HG02763 (cell line): Measurements from ENCODE around the gene AGBL4.

ENCODE experiments used
- ATAC-seq: cut with Tn5 transposase; IDR thresholded peaks from one replicate; pipeline ENCODE4 v1.9.1; 2021; ENCODE audit warnings: mild to moderate bottlenecking, moderate library complexity; ENCODE audit not compliant: unreplicated experiment

AGBL4 gene

DNA sequence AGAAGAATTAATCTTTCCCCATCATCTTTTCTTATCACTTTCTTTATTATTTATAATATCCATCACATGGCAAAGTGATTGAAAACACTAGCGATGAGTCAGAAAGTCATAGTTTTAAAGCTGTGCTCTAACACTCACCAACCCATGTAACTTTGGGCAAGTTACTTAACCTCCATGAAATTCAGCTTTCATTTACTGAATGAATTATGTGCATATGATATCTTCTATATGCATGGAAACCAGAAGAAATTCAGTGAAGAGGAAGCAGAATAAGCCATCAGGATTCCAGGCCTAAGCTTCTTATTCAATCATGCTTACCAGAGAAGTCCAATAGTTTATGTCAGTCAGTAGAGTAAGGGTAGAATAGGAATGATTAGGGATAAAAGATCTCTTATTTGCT, 300.1 kb downstream of the AGBL4 start:
- ATAC-seq = no peak

DNA sequence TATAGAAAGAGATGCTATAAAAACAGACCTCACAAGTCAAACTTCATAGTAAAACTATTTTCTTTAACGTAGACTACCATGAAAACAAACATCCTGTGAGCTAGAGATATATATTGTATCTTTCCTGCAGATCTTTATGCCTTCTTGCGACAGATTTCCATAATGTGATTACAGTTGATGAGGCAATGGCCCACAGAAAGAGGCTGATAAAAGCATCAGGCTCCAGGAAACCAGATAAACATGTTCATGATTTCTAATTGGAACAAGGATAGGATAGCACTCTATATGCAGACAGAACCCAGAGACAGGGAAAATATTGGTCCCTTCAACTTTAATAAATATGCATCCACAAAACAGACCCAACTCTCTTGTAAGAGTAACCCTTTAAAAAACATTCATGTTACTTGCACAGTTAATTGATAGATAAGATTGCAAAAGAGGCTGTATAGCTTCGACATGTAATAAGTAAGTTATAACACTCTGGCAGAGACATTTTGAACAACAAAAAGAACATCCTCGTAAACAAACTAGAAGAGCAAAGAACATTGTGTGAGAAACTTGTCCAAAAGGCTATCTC, 329.4 kb downstream of the AGBL4 start:
- ATAC-seq = no peak

DNA sequence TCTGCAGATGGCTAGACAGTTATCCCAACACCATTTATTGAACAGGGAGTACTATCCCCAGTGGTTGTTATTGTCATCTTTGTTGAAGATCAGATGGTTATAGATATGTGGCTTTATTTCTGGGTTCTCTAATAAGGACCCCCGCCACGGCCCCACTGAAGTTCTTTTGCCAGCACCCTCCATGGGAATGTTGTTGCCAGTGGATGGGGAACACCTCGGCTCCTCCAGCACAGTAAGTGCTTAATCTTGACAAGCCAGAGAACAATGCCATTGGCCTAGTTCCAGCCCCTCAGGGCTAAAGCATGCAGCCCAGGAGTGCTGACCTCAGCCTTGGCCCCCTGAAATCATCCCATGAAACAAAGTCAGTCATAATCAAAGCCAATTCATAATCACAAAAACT, 337.6 kb downstream of the AGBL4 start:
- ATAC-seq = no peak

DNA sequence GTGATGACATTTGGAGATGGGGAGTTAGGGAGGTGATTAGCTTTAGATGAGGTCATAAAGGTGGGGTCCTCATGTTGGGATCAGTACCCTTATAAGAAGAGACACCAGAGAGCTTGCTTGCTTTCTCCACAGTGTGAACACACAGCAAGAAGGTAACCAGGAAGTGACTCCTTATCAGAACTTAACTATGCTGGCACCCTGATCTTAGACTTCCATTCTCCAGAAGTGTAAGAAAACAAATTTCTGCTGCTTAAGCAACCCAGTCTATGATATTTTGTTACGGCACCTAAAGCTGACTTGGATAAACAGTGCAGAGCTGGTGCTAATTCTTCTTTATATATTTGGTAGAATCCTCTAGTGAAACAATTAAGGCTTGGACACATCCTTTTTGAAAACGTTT, 346.0 kb downstream of the AGBL4 start:
- no peak for ATAC-seq

DNA sequence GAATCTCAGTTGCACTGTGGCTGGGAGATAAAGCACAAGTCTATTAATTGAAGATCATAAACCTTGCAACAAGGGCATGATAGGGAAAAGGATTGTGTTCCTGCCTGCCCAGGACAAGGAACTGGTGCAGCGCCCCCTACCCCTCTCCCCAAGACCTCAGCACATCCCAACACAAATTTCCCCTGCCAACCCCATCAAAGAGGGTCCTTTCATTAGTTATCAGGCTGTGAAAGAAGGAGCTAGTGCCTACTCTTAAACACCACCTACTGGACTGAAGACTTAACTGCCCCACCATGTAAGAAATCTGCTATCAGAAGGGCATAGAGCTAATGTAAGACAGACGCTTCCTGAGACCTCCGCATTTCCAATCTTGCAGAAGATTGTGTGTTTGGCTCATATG, 372.6 kb downstream of the AGBL4 start:
- no peak for ATAC-seq

DNA sequence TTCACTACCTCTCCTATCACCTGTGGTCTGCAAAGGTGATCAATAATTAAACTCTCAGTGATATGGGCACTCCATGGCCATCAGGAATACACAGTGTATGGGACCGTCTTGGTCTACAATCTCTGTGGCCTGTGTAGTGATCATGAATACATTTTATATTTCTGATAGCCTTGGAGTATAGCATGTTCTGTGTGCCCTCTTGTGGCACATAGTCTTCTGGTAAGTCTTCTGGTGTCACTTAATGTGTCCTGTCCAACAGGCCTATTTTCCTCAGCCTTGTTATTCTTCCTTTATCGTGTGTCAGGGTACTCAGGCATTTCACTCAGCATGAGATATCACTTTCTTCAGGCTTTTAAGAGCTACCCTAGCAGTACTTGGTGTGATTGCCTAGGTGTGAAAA, 393.6 kb downstream of the AGBL4 start:
- no peak for ATAC-seq

DNA sequence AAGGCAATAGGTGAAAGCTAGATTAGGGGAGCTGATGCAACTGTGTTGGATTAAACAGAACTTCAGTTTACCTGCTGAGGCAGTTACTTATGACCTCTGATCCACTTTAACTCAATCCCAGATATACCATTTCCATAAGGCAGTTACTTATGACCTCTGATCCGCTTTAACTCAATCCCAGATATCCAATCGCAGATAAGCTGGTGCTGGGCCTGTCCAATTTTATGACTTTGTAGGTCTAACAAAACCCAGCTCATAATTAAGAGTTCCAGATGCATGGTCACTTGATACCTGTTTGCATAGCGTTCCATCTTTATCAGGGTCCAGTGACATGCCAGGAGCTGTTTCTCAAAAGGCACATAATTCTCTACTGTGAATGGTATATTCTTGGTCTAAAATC, 396.0 kb downstream of the AGBL4 start:
- ATAC-seq = no peak

DNA sequence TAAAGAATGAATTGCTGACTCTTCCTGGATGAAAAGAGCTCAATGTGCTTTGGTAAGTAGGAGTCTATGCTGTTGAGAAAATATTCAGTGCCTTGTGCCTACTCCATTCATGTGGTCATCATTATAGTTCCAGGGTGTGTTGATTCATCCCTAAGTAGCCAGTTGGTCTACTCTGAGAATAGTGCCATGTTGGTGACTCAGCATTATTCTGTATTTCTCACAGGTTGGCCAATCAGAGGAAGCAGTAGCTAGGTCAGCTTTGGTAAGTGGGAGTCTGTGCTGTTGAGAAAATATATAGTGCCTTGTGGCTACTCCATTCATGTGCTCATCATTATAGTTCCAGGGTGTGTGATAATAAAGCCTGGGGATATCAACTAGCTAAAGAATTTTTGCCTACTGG, 397.3 kb downstream of the AGBL4 start:
- ATAC-seq = no peak

DNA sequence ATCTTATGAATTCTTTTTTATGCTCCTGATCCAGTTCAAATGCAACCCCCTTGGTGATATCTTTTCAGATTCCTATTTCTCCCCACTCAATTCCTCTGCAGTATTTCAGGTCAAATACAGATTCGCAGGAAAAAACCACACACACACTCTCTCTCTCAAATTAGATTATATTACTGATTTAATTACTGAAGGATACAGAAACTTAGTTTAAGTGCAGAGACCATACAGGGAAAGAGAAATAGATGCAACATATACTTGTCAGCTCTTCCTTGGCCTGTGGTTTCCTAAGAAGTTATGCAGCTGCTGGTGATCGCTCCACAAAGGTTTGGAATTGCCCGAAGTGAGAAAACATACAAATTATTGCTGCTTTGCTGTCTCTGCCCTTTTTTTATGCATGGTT, 400.9 kb downstream of the AGBL4 start:
- no peak for ATAC-seq

DNA sequence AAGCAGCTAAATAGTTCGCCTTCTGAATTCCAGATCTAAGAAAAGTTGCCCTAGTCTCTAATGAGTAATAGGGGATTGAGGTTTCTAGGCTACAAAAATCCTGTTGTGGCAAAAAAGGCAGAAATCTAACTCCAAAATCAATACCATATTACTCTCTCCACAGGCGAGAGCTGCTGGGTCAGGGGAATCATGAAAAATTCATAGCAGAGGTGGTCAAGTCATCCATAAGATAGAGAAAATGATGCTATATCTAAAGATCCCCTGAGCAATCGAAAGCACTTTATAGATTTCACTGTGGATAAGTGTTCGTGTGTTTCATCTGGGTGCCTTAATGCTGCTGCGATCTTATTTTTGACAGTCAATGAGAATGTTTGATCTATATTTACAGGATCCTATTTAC, 417.7 kb downstream of the AGBL4 start:
- ATAC-seq = no peak

DNA sequence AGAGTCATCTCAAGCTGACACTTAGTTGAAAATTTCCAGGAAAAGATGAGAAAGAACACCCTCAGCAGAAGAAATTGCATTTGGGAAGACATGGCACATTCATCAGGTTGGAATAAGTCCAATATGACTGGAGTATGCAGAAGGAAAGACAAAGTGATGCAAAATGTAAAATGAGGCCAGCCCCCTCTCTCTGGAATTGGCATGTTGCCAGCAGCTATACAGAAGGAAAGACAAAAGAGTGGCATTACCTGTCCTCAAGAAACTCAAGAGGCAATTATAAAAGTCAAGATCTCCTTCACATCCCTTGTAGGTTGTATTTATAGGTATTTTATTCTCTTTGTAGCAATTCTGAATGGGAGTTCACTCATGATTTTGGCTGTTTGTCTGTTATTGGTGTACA, 426.3 kb downstream of the AGBL4 start:
- no peak for ATAC-seq

DNA sequence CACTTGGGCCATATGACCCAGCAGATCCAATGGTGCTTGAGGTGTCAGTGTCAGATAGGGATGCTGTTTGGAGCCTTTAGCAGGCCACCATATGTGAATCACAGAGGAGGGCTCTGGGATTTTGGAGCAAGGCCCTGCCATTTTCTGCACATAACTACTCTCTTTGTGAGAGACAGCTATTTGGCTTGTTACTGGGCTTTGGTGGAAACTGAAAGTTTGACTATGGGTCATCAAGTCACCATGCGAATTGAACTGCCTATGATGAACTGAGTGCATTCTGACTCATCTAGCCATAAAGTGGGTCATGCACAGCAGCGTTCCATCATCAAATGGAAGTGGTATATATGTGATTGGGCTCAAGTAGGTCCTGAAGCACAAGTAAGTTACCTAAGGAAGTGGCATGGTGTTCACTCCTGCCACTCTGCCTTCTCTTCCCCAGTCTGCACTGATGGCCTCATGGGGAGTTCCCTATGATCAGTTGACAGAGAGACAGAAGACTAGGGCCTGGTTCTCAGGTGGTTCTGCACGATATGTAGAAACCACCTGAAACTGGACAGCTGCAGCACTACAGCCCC, 447.3 kb downstream of the AGBL4 start:
- ATAC-seq = no peak

DNA sequence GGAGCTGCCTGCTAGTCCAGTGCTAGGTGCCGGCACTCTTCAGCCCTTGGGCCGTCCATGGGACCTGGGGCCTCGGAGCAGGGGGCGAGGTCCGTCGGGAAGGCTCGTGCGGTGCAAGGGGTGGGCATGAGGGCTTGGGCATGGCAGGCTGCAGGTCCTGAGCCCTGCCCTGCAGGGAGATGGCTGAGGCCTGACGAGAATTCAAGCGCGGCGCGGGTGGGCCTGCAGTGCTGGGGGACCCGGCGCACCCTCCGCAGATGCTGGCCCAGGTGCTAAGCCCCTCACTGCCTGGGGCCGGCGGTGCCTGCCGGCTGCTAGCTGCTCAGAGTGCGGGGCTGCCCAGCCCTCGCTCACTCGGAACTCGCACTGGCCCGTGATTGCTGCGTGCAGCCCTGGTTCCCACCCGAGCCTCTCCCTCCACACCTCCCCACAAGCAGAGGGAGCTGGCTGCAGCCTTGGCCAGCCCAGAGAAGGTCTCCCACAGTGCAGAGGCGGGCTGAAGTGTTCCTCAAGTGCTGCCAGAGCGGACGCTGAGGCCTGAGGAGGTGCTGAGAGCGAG, 467.0 kb downstream of the AGBL4 start:
- ATAC-seq = no peak

DNA sequence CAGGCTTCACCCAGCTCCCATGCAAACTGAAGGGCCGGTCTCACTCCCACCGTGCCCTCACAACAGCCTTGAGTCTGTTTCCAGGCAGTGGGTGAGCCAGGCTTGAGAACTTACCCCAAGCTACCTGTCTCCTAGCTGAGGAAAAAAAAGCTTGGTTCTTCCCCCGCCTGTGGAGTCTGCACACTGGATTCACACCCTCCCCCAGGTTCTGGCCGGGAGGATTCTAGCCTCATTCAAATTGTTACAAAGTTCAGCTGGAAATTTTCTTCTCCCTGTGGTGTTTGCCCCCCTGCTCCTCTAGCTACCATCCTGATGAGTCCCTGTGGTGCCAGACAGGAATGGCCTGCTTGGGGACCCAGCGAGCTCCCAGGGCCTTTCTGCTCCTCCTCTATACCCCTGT, 471.7 kb downstream of the AGBL4 start:
- no peak for ATAC-seq

DNA sequence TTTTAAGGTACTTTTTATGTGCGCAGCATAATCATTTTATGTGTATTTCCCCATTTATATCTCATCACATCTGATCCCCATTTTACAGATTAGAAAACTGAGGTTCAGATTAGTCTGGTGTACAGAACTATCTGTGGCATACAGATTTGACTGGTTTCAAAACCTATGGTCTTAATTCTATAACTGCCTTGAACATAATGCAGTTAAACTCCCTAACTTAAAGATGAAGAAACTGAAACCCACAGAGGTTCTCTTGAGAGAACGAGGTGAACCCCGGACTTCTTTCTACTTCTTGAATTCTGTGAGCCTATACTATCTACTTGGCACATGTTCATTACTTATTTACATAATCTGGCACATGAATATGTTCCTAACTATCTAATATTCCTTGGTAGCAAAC, 479.1 kb downstream of the AGBL4 start:
- no peak for ATAC-seq

DNA sequence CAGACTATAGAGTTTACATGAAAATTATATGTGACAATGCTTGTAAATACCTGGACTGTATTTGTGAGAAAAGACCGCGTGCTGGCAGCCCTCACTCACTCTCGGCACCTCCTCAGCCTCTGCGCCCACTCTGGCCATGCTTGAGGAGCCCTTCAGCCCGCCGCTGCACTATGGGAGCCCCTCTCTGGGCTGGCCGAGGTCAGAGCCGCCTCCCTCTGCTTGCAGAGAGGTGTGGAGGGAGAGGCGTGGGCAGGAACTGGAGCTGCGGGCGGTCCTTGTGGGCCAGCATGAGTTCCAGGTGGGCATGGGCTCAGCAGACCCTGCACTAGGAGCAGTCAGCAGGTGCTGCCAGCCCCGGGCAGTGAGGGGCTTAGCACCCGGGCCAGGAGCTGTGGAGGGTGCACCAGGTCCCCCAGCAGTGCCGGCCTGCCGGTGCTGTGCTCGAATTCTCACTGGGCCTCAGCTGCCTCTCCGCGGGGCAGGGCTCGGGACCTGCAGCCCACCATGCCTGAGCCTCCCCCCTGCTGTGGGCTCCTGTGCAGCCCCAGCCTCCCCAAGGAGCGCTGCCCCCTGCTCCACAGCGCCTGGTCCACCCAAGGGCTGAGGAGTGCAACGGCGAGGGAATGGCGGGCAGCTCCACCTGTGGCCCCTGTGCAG, 482.5 kb downstream of the AGBL4 start:
- ATAC-seq = no peak

DNA sequence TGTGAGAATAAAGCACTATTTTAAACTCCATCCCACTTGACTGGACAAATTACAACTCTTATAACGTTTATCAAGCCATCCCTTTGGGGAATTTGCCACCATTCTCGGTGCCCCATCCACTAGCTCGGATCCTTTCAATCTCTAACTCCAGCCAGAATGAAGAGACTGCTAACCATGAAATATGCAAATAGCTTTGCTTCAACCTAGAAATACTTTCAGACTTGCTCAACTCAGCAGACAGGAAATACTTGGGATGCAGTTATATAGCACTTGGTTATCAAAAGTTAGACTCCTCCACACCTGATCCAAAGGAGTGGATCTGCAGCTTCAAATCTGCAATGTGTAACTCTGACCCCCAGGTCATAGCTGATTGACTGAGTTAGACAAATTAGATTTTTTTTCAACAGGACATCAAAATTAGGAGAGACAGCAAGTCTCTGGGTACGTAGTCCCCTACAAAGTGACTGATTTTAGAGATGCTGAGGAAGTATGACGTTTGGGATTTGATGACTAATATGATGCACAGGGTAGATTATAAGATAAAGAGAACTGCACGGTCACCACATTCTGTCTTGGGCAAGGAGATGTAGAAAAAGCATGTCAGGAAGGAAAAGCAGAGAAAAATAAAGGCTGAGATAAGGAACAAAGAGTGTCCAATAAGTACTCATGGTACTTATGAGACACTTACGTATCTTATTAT, 496.0 kb downstream of the AGBL4 start:
- ATAC-seq = no peak

DNA sequence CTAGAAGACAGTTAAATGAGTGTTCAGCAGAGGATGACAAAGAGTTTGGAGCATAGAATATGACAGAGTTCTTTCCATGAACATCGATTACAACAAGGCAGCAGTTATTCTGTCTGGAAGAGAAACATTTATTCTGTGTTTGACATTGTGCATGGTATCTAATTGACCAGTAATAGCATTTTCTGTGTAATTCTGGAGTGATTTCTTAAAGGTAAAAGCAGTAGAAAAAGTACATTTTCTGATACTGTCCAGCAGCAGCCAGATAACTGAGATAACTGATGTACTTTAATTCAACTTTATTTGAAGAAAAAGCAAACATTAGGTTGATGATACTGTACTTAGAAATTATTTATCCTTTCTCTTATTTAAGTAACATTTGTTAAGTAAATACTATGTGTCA, 497.1 kb downstream of the AGBL4 start:
- no peak for ATAC-seq

DNA sequence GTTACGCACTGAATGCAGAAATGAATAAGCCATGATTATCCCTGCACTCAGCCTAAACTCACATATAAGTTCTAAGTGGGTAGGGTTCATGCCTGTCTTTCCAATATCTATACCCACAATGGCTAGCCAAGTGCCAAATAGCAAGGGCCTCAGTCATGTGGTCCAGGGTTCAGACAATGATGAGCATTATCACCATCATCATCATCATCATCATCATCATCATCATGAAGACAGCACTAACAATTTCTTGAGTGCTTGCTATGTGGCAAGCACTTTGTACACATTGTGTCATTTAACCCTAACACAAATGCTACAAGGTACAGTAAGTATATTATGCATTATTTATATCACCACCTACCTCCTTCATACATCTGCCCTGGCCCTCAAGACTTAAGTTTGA, 500.0 kb downstream of the AGBL4 start:
- no peak for ATAC-seq

DNA sequence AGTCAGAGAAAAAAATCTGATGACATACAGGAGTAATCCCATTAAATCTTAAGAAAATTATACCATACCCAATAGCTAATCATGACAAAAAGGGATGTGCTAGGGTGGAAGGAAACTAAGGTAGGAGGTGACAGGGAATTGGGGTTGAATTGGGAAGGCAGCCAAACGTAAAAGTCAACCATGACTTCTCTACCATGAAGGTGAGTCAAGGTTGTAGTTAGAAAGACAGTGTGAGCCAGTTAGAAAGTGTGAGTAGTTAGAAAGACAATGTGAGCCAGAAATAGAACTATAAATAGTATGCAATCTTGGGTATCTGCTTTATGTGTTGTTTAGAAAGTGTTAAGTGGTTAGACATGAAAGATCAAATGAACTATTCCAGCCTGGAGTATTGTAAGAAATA, 556.8 kb downstream of the AGBL4 start:
- ATAC-seq = no peak

DNA sequence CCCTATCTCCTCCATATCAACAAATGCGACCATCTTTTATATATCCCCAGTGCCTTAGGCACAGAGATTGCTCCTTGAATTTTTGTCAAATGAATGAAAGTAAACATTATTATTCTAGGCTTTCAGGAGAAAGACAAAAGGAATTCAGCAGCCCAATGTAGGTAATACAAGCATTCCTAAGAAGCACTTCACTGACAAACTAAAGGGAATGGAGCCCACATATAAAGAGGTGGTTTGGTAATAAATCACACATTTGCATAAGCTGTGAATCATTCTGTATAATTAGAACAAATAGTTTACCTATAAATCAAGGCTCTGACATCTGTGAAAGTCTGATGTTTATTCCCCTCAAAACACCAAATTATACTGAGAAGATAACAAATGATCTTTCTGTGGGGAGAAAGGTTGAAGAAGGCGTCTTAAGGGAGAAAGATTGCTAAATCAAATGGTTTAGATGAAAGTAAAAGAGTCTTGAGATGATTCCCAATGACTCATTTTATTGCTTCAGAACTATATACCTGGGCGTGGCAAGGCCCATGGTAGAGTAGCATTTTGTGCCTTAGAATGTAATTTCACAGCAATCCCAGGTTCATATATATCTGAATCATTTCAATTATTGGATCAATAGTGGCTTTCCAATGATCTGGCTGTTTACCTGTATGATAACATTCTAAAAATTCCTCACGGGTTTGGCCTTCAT, 558.1 kb downstream of the AGBL4 start:
- ATAC-seq = no peak
